DMS 273 treated with DMSO at 0.1 percent for 48 hours (cell line): ENCODE measurements around the gene TUBB3.
"Not testable (repeated sequence)": the region's sequence is repeated elsewhere in the genome, so short reads cannot be mapped to it uniquely, and the experiment has no call there.

Experiments
- DNase-seq: peaks from one replicate; lab custom pipeline; 2025; lab: John Stamatoyannopoulos, UW

TUBB3 gene

GRCh38 chr16:89918453-89919347 is 4.4 kb upstream of the TUBB3 start, which contains the start of gene MC1R:
TSS of gene MC1R (plus strand) at chr16:89918862. CDS start at chr16:89919259, 397 bp downstream.
- peak; percentile 59 for DNase-seq

DNA sequence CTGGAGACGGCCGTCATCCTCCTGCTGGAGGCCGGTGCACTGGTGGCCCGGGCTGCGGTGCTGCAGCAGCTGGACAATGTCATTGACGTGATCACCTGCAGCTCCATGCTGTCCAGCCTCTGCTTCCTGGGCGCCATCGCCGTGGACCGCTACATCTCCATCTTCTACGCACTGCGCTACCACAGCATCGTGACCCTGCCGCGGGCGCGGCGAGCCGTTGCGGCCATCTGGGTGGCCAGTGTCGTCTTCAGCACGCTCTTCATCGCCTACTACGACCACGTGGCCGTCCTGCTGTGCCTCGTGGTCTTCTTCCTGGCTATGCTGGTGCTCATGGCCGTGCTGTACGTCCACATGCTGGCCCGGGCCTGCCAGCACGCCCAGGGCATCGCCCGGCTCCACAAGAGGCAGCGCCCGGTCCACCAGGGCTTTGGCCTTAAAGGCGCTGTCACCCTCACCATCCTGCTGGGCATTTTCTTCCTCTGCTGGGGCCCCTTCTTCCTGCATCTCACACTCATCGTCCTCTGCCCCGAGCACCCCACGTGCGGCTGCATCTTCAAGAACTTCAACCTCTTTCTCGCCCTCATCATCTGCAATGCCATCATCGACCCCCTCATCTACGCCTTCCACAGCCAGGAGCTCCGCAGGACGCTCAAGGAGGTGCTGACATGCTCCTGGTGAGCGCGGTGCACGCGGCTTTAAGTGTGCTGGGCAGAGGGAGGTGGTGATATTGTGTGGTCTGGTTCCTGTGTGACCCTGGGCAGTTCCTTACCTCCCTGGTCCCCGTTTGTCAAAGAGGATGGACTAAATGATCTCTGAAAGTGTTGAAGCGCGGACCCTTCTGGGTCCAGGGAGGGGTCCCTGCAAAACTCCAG is 3.4 kb upstream of the TUBB3 start:
- no peak for DNase-seq

DNA sequence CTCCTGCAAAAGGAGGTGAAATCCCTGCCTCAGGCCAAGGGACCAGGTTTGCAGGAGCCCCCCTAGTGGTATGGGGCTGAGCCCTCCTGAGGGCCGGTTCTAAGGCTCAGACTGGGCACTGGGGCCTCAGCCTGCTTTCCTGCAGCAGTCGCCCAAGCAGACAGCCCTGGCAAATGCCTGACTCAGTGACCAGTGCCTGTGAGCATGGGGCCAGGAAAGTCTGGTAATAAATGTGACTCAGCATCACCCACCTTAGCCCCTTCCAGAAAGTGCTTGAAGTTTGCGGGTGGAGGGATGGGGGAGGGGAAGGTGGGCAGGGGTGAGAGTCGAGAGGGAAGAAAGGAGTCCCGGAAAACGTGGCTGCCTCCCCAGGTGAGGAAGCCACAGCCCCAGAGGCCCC is 2.4 kb upstream of the TUBB3 start:
- no peak for DNase-seq

- no peak for DNase-seq
These were observed 1.9 kb upstream of the TUBB3 start for GRCh38 chr16:89921131-89921701.

GRCh38 chr16:89921702-89922476 is 1.3 kb upstream of the TUBB3 start:
- no peak for DNase-seq

- no peak for DNase-seq
These were observed 662 bp upstream of the TUBB3 start for GRCh38 chr16:89922477-89922883.

DNA sequence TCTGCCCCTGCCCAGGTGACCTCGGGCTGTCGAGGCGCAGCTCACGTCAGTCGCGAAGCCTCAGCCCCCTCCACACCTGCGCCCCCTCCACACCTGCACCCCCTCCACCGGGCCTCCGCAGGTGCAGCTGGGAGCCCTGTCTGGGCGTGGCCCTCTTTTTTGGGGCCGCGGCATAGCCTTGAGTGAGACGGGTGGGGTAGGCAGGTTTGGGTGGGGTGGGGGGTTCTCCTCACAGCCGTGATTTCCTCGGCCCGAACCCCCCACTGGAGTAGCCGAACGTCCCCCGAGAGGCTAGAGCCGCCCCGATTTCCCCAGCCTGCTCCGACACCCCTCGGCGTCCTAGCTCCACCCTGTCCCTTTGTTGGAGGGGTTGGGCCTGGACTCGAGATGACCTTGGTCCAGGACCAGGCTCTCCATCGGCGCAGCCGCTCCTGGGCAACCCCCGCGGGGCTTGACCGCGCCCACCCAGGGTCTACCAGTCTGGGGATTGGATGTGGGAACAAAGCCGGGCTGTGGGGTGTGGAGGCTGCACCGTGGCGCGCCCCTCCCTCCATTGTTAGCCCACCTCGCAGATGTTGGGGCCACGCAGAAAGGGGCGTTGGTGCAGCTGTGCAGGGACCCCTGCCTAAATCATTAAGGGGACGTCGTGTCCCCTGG is 626 bp downstream of the TUBB3 start:
- no peak for DNase-seq

DNA sequence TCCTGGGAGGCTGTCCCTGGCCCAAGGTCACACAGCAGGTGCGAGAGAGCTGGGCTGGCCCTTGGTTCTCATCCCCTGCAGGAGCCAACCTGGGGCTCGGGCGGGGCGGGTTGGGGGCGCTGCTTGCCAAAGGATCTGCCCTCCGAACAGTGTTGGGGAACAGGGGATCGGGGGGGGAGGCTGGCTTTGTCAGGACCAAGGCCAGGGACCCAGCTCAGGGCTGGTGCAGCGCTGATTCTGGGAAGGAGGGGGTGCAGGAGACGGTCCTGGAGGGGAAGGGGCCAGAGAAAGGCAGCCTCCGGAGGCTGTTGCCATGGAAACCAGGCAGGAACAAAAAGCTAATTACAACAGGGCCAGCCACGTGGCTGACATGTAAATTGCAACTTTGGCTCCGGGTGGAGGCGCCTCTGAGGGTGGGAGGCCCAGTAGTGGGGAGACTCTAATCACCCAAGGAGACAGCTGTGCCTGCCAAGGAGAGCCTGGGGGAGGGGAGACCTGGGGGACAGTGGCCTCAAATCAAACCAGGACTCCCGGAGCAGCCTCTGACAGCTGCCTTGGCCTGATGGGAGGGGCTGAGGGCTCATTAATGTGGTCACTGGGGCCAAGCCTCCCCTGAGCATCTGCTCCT is 1.3 kb downstream of the TUBB3 start:
- peak; percentile 38 for DNase-seq

- DNase-seq, result no peak
These were observed 1.8 kb downstream of the TUBB3 start for GRCh38 chr16:89924925-89925307.

GRCh38 chr16:89925596-89926079 is 2.5 kb downstream of the TUBB3 start:
- no peak for DNase-seq

GRCh38 chr16:89931305-89931896 is 8.3 kb downstream of the TUBB3 start:
- DNase-seq, result no peak

DNA sequence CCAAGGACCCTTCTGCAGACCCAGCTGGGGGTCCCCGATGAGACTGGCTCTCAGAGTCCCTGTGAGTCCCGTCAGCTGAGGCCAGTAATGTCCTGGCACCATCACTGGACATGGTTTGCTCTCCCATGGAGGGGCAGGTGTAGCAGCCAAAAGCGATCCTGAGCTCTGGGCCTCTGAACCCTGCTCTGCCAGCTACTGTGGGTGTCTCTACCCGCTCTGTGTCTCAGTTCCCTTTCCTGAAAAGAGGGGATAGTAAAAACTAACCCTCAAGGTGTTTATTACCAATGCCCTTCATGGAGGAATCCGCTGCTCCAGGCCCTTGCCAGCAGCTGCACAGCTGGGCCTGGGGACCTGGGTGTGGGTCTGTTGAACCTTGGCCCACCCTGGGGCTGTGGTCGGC is 8.8 kb downstream of the TUBB3 start:
- DNase-seq, result no peak

- not testable (repeated sequence) for DNase-seq
These were observed 10.9 kb downstream of the TUBB3 start for GRCh38 chr16:89934019-89934418.

DNA sequence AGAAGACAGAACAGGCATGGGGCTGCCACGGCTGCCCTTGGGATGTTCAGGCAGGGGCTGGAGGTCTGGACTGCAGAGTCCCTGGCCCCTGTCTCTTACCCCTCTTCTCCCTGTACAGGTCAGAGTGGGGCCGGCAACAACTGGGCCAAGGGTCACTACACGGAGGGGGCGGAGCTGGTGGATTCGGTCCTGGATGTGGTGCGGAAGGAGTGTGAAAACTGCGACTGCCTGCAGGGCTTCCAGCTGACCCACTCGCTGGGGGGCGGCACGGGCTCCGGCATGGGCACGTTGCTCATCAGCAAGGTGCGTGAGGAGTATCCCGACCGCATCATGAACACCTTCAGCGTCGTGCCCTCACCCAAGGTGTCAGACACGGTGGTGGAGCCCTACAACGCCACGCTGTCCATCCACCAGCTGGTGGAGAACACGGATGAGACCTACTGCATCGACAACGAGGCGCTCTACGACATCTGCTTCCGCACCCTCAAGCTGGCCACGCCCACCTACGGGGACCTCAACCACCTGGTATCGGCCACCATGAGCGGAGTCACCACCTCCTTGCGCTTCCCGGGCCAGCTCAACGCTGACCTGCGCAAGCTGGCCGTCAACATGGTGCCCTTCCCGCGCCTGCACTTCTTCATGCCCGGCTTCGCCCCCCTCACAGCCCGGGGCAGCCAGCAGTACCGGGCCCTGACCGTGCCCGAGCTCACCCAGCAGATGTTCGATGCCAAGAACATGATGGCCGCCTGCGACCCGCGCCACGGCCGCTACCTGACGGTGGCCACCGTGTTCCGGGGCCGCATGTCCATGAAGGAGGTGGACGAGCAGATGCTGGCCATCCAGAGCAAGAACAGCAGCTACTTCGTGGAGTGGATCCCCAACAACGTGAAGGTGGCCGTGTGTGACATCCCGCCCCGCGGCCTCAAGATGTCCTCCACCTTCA is 11.7 kb downstream of the TUBB3 start:
- DNase-seq, result no peak

GRCh38 chr16:89935620-89936019 is 12.5 kb downstream of the TUBB3 start:
- DNase-seq, result not testable (repeated sequence)

GRCh38 chr16:89936034-89936433 is 12.9 kb downstream of the TUBB3 start:
- no peak for DNase-seq

- no peak for DNase-seq
These were observed 13.4 kb downstream of the TUBB3 start for GRCh38 chr16:89936508-89936907.

GRCh38 chr16:89936981-89937380 is 13.8 kb downstream of the TUBB3 start:
- DNase-seq, result no peak
